GM19324 (cell line): Measurements from ENCODE around the gene GSTT2B.
"Not testable (repeated sequence)": the region's sequence is repeated elsewhere in the genome, so short reads cannot be mapped to it uniquely, and the experiment has no call there.

Experiments used
- ATAC-seq: cut with Tn5 transposase; IDR thresholded peaks from one replicate; pipeline ENCODE4 v1.9.1; 2021; ENCODE audit warnings: mild to moderate bottlenecking, moderate library complexity; ENCODE audit not compliant: unreplicated experiment, low FRiP score

The GSTT2B gene, protein sequence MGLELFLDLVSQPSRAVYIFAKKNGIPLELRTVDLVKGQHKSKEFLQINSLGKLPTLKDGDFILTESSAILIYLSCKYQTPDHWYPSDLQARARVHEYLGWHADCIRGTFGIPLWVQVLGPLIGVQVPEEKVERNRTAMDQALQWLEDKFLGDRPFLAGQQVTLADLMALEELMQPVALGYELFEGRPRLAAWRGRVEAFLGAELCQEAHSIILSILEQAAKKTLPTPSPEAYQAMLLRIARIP

DNA sequence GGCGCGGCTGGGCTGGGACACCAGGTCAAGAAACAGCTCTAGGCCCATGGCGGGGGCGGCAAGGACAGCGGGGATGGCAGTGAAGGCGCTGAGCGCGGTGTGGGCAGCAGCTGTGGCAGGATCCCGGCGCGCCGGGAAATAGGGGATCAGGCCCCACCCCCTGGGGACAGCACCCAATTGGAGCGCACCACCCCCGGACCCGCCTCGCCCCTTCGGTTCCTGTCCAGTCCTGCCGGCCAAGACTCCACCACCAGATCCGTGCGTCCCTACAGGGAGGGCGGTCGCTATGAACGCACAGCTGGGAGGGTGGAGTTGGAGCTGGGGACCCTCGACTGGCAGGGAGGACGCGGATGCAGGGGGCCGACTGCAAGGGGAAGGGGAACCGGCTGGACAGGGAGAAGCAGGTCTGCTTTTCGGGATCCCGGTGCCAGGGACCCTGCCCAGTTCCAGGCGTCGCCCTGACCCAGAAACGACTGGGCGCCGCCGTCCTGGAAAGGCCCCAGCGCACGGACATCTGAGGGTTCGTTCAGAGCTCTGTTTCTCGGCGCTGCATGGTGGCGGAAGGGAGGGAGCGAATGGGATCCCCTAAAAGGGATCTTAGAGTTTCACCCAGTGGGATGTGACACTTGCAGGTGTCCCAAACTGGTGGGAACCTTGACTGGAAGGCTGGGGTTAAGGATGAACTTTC, at the start of gene GSTT2B:
Gene GSTT2B, minus strand, starts transcription at position 112 of the 688 bp plus-strand sequence. Its CDS starts 64 bp downstream, at position 48.
- ATAC-seq, result not testable (repeated sequence)

DNA sequence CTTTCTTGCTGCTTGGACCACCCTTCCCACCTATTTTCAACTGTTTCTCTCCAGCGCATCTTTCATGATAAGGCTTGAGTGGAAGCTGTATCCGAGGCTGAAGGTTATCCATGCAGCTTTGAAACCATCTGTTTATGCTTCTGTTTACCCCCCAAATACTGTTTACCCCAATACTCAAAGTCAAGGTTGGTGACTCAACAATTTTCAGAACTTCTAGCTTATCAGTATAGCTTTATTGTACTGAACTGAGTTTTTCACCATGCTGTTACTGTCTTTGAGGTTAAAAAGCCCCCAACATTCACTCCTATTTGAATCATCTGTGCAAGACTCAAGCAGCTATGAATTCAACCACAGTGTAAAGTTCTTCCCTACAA, 49.0 kb upstream of the GSTT2B start:
- no peak for ATAC-seq

DNA sequence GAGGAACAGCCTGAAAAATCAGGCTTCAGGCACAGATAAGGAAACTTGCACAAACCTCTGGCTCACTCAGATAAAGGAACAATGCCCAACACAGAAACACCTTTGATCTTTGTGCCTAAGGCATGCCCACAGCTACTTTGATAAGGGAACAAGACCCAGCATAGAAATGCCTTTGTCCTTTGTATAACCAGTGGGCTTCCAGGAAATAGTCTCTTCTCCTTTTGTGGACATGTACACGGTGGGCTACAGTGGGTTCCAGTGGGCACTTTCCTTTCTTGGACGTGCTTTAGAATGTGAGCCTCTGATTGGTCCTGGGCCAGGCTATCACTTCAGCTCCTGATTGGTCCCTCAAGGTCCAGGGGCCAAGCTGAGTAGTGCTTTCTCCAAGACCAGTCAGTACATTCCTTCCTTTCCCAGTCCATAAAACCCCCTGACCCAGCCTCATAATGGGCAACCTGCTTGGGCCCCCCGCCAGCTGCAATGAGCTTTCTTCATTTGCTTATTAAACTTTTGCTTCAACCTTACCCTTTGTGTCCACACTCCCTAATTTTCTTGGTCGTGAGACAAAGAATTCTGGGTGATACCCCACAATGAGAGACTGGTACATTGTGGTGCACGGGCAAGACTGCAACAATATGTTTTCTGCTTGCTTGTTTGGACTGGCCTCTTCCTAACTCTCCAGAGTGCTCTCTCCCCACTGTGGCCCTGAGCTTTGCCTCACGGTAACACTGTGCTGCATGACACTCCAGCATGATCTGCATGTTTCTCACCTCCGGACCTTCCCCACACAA, 48.4 kb upstream of the GSTT2B start:
- ATAC-seq, result no peak

DNA sequence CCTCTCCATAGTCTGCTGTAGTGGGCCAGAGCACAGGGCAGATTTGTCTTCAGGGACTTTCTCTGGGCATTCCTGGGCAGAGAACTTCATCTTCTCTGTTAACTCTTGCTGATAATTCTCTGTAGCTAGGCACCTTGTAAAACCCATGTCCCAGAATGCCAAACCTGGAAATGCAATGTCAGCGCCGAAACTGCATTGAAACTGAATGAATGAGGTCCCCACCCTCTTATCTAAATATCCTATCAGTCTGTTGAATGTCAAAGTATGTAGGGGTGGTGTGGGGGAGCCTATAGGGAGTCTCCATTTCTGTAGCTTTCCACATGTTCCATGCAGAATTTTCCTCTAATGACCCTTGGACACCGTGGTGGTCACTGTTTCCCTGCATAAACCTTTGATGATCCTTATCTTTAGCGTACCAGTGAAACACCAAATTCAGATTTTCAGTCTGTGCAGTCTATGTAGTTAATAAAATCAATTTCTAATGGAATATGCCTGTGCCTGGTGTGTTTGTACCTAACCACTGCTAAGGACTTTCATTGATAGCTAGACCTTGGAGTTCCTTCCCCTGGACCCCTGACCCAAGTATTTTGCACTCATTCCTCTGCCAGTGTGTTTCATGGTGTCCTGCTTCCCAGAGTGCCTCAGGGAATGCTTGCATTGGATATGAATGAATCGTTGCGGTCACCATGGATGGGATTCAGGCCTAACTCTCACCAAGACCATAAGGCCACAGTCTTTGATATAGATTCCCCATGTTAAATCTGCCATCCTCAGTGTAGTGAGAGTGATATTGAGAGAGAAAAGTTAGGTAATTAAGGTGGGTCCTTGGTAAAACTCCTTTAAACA, 47.6 kb upstream of the GSTT2B start:
- no peak for ATAC-seq

DNA sequence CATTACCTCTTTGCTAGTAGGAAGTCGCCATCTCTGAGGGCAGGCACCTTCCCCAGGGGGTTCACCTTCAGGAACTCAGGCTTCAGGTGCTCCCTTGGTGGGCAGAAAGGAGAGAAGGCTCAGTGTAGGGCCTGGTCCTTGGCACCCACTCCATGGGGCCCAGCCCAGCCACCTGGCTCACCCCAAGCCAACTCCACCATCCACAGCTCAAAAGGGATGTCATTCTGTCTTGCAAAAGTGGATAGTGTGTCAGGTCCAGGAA, 47.0 kb upstream of the GSTT2B start:
- ATAC-seq, result no peak

DNA sequence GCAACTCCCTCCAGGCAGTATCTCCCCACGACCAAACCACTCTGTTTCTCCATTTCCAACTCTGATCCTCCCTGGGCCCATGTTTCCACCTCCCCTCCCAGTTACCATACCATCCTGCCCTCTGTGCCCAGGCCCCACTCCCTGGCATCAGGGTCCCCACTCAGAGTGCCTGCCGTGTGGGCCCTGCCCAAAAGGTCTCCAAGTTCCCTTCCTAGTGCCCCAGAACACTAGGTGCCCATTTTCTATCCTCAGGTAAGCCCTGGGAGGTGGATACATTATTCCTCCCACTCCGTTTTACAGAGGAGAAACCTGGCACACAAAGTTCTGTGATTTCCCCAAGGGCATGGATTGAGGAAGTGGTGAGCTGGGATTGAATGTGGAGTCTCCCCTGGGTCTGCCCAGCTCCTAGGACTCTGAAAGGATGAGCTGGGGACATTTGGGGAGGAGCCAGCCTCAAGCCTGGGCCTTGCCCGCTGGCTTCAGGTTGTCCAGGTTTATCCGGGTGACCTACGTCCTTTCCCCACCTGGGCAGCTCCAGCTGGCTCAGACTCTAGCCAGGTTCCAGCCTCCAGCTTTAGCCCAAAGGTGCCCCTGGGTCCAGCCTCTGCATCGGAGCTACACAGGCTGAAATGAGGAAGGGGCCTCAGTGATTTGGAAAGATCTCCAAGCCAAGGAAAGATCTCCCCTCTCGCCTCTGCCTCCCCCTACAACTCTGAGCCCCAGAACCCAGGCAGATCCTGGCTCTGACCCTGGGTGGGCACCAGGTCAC, 46.4 kb upstream of the GSTT2B start:
- ATAC-seq, result no peak

DNA sequence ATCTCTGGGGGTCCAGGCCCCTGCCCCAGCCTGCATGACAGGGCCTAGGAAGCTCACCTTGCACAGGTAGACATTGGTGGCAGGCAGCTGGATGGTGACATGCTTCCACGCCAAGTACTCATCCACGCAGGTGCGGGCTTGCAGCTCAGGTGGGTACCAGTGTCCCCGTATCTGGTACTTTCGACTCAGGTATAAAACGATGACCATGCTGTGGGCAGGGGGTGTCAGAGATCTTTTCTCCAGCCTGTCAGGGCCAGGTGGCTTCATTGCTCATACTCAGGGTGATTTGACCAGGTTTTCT, 45.9 kb upstream of the GSTT2B start:
- ATAC-seq, result no peak

DNA sequence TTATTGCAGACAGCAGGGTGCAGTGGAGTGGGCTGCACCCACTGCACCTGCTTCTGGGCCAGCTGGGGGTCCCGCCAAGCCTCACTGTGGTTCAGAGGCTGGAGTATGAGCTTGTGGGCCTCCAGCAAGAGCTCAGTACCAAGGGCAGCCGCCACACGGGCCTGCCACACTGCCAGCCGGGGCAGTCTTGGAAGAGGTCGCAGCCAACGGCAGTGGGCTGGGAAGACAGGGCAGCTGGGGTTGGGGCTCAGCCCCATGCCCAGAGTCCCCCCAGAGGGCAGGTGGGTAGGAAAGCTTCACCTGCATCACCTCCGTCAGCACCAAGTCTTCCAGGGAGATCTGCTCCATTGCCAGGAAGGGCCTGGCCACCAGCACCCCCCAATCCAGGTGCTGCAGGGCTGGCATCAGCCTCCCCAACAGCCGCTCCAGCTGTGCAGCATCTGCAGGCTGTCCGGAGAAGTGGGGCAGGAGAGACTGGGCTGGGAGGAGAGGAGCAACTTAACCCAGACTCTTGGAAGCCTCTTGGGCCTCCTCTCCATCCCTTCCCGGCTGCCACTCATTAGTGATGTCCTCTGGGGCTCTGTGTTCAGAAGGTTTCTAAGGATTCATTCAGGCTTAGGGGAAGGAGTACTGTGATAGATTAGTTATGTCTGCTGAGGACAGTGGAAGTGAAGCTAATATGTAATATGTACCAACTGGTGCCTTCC, 45.4 kb upstream of the GSTT2B start:
- ATAC-seq, result no peak

DNA sequence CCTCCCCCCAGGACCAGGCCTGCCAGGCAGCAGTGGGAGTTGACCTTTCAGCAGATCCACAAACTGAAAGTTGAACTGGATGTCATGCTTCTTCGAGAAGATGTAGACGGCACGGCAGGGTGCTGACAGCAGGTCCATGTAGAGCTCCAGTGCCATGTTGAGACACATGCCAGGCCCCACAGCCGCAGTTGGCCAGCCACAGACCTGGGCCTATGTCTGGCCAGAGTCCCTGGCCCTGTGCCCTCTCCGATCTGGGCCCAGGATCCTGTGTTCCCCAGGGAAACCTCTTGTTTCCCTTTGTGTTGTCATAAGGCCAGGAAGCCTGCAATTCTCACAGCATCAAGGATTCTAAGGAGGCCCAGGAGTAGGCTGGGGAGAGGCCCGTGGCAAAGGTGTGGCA, 44.2 kb upstream of the GSTT2B start, which contains the start of gene GSTT4:
Gene GSTT4, minus strand, starts transcription at position 253 of the 400 bp plus-strand sequence. Its CDS starts 97 bp downstream, at position 156.
- ATAC-seq, result no peak

DNA sequence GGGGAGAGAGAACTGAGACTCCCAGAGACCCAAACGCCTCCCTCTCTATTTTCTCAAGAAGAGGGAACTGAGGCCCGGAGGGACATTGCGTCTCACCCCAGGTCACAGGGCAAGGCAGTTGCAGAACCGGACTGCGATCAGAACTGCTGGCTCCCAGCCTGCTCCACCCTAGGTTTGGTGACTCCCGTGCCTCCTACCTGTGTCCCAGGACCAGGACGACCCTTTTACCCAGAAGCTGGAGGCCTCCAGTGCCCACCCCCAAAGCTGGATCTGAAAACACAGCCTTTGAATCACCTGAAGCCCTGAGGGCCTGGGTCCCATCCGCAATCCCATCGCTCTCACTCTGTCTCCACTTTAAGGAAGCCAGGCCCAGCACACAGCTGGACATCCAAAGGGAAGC, 42.9 kb upstream of the GSTT2B start:
- ATAC-seq, result no peak

DNA sequence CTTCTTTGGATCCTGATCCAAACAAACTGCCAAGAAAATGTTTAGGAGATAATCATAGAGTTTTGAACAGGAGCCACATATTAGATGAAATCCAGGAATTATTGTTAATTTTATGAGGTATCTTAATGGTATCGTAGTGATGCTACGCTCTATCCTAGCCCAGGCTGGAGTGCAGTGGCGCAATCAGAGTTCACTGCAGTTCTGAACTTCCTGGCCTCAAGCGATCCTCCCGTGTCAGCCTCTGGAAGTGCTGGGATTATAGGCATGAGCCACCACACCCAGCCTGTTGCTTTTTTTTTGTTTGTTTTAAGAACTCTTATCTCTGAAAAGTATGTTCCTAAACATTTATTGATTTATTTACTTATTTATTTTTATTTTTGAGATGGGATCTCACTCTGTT, 41.9 kb upstream of the GSTT2B start:
- no peak for ATAC-seq

DNA sequence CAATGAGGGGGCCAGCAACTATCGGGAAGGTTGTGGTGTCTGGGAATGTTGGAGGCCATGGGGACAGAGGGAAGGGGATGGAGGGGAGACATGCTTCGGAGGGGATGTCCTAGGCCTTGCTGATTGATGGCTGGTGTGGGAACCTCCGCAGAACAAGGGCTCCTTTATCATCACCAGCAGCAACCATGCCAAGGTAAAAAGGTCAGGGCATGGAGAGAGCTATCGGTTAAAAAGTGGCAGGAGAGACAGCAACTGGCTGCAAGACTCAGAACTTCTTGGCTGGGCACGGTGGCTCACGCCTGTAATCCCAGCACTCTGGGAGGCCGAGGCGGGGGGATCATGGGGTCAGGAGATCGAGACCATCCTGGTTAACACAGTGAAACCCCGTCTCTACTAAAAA, 41.3 kb upstream of the GSTT2B start:
- no peak for ATAC-seq

DNA sequence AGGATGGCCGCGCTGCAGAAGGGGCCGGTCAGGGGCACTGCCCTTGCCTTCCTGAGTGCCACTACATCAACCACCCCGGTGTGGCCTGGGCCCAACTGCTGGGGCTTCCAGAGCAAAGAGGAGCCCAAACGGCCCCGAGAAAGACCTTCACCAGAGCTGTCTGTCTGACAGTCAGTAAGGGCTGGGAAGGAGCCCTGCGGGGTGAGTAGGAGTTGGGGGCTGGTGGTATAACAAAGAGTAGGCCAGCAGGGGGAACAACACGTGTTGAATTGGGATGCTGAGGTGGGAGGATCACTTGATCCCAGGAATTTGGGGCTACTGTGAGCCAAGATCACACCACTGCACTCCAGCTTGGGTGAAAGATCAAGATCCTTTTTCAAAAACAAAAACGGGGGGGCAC, 40.3 kb upstream of the GSTT2B start:
- ATAC-seq, result no peak

DNA sequence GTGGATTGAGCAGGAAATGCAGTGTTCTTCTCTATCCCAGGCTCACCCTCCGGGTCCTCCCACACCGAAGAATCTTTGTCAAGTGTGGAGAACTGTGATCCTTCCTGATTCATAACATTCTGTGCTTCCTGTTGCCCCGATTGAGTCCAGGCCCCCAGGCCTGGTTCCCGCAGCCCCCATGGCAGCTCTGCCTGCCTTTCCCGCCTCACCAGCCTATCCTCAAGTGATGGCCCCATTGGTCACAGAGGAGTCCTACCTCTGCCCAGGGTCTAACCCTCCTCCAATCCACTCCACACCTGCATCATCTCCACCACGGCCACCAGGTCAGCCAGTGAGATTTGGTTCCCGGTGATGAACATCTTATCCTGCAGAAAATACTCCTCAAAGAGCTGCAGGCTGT, 38.8 kb upstream of the GSTT2B start:
- ATAC-seq, result not testable (repeated sequence)

DNA sequence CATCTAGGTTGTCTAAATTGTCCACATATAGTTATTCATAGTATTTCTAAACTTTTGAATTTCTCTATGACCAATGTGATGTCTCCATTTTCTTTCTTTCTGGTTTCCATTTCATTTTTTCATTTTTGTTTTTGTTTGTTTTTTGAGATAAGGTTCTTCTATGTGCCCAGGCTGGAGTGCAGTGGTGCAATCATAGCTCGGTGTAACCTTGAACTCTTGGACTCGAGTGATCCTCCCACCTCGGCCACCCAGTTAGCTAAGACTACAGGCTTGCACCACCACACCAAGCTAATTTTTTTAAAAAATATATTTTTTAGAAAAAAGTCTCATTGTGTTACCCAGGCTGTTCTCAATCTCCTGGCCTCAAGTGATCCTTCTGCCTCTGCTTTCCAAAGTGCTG, 36.1 kb upstream of the GSTT2B start:
- ATAC-seq, result no peak

DNA sequence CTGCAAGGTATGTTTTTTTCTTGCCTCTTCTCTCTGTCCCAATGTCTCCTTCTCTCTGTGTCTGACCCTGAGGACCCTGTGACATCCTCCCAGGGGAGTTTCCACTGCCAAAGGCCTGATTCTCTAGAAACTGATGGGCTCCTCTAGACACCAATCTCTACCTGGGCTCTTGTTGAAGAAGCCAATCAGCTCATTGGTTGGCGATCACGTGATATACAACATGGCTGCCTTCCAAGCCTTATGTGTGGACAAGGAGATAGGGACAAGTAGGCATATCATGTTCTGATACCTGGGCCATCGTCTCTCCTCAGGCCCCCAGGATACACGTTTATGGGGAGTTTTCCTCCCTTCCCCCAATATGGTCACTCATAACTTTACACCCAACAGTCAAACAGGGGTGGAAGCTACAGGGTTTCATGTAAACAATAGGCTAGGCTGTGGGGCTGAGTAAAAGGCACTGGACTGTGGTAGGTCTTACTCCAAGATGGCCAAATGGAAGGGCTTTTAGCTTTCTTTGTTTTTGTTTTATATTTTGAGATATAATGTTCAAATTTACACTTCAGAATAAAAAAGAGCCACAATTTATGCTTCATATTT, 32.7 kb upstream of the GSTT2B start:
- ATAC-seq, result not testable (repeated sequence)

DNA sequence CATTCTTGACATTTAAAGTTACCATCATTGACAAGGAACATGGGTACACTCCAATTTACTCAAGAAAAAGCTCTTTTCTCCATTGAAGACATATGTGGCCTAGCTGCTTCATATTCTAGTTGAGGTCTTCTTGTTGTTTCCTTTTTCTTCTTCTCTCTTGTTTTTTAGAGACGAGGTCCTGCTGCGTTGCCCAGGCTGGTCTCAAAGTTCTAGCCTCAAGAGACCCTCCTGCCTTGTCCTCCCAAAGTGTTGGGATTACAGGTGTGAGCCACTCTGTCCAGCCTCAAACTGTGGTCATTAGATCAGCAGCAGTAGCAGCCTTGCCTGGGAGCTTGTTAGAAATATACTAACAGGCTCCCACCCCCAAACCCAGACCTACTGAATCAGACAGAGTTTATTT, 32.1 kb upstream of the GSTT2B start:
- not testable (repeated sequence) for ATAC-seq

DNA sequence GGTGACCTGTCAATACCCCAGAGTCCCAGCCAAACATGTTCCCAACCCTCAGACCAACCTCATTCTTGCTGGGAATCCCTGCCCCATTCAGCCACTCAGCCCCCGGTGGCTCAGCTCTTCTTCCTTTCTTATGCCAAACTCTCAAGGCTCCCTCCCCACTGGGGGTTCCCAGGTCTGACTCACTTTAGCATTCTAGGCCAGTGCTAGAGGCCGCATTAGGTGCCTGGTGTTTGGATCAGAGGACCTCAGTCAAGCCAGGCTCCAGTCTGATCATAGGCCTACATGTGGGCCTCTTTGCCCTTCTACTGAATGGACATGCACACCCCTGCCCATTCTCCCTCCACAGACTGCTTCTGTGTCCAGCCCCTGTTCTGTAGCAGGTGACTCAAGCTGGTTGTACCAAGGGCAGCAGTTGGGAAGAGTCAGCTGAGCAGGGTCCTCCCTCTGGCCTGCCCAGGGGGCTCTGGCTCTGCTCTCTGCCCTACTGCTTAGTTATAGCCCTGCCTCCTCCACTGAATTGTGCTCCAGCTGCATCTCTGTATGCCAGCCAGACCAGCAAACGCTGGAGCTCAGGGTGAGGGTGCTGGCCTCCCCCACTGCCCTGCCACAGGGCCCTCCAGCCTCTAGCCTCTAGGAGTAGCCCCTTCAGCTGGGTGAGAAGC, 28.7 kb upstream of the GSTT2B start:
- not testable (repeated sequence) for ATAC-seq
